WTC11 (cell line): ENCODE results near the gene EPM2AIP1. TPM values are rescaled to one million over a fixed set of nuclear protein-coding genes. Genes with fewer than 3 reads are reported as not detected.

ENCODE experiments used
- CREB1 ChIP-seq: sonication (generic); formaldehyde crosslinking; IDR thresholded peaks from 2 replicates; pipeline ENCODE4 v1.8.0; 2023; ENCODE audit warnings: mild to moderate bottlenecking, missing genetic modification reagents
- FOXP1 ChIP-seq: sonication (generic); formaldehyde crosslinking; IDR thresholded peaks from 2 replicates; pipeline ENCODE4 v1.8.0; 2022; ENCODE audit warnings: missing genetic modification reagents, mild to moderate bottlenecking, moderate library complexity, borderline replicate concordance
- GRHL2 ChIP-seq: fragments of 250-450 bp; sonication (Bioruptor Pico); IDR thresholded peaks from 2 replicates; pipeline ENCODE4 v1.8.0; 2022; ENCODE audit warnings: mild to moderate bottlenecking, moderate library complexity; ENCODE audit not compliant: insufficient replicate concordance, severe bottlenecking
- IRF2 ChIP-seq: sonication (generic); formaldehyde crosslinking; IDR thresholded peaks from 2 replicates; pipeline ENCODE4 v1.8.0; 2022; ENCODE audit warnings: low read depth, missing genetic modification reagents, borderline replicate concordance
- MXD4 ChIP-seq: fragments of 250-450 bp; sonication (Bioruptor Pico); IDR thresholded peaks from 2 replicates; pipeline ENCODE4 v1.8.0; 2021; ENCODE audit warnings: mild to moderate bottlenecking, moderate library complexity, borderline replicate concordance
- OVOL2 ChIP-seq: fragments of 250-450 bp; sonication (Bioruptor Pico); IDR thresholded peaks from 2 replicates; pipeline ENCODE4 v1.9.0; 2021; ENCODE audit warnings: mild to moderate bottlenecking, borderline replicate concordance
- PRRX2 ChIP-seq: fragments of 250-450 bp; sonication (Bioruptor Pico); IDR thresholded peaks from 2 replicates; pipeline ENCODE4 v1.8.0; 2021; ENCODE audit warnings: mild to moderate bottlenecking
- SMAD3 ChIP-seq: sonication (generic); formaldehyde crosslinking; IDR thresholded peaks from 2 replicates; pipeline ENCODE4 v1.8.0; 2022; ENCODE audit warnings: missing genetic modification reagents, mild to moderate bottlenecking, borderline replicate concordance
- TCF7 ChIP-seq: sonication (generic); formaldehyde crosslinking; IDR thresholded peaks from 2 replicates; pipeline ENCODE4 v1.8.0; 2022; ENCODE audit warnings: mild to moderate bottlenecking, low read depth, missing genetic modification reagents, moderate library complexity
- TEAD1 ChIP-seq: sonication (generic); formaldehyde crosslinking; IDR thresholded peaks from 2 replicates; pipeline ENCODE4 v1.8.0; 2022; ENCODE audit warnings: mild to moderate bottlenecking, missing genetic modification reagents
- TEAD4 ChIP-seq: sonication (generic); formaldehyde crosslinking; IDR thresholded peaks from 2 replicates; pipeline ENCODE4 v1.8.0; 2022; ENCODE audit warnings: mild to moderate bottlenecking, missing genetic modification reagents
- ZNF121 ChIP-seq: sonication (generic); formaldehyde crosslinking; IDR thresholded peaks from 2 replicates; pipeline ENCODE4 v1.8.0; 2023; ENCODE audit warnings: missing genetic modification reagents
- ZNF138 ChIP-seq: sonication (generic); formaldehyde crosslinking; conservative IDR thresholded peaks from 2 replicates; pipeline ENCODE4 v1.8.1; 2022; ENCODE audit warnings: mild to moderate bottlenecking, moderate library complexity, missing genetic modification reagents
- ZNF219 ChIP-seq: sonication (generic); formaldehyde crosslinking; IDR thresholded peaks from 2 replicates; pipeline ENCODE4 v1.8.0; 2023; ENCODE audit warnings: missing genetic modification reagents, mild to moderate bottlenecking, borderline replicate concordance
- ZNF317 ChIP-seq: sonication (generic); formaldehyde crosslinking; IDR thresholded peaks from 2 replicates; pipeline ENCODE4 v1.8.1; 2023; ENCODE audit warnings: low read depth, mild to moderate bottlenecking, moderate library complexity, missing genetic modification reagents, borderline replicate concordance
- ZNF671 ChIP-seq: fragments of 250-450 bp; sonication (Bioruptor Pico); IDR thresholded peaks from 2 replicates; pipeline ENCODE4 v1.8.0; 2021; ENCODE audit warnings: mild to moderate bottlenecking
- total RNA-seq: library from RNA; stranded (reverse); gene quantifications from 3 replicates; pipeline ENCODE4 v1.2.3, GENCODE V29; 2021
- TF ChIP-seq, protein P1 (sequence below): sonication (generic); formaldehyde crosslinking; conservative IDR thresholded peaks from 2 replicates; pipeline ENCODE4 v1.8.1; 2023; ENCODE audit warnings: mild to moderate bottlenecking, low read depth, missing genetic modification reagents, moderate library complexity
- TF ChIP-seq, protein P2 (sequence below): fragments of 250-450 bp; sonication (Bioruptor Pico); IDR thresholded peaks from 2 replicates; pipeline ENCODE4 v1.8.0; 2021; ENCODE audit warnings: mild to moderate bottlenecking
- TF ChIP-seq, protein P3 (sequence below): fragments of 200-600 bp; IDR thresholded peaks from 2 replicates; pipeline ENCODE4 v1.8.0; 2022; ENCODE audit warnings: antibody characterized with exemption
- TF ChIP-seq, protein P4 (sequence below): sonication (generic); formaldehyde crosslinking; IDR thresholded peaks from 2 replicates; pipeline ENCODE4 v1.8.1; 2023; ENCODE audit warnings: mild to moderate bottlenecking, moderate library complexity, missing genetic modification reagents
- TF ChIP-seq, protein P5 (sequence below): sonication (generic); formaldehyde crosslinking; IDR thresholded peaks from 2 replicates; pipeline ENCODE4 v1.8.1; 2022; ENCODE audit warnings: missing genetic modification reagents, borderline replicate concordance
- TF ChIP-seq, protein P6 (sequence below): sonication (generic); formaldehyde crosslinking; IDR thresholded peaks from 2 replicates; pipeline ENCODE4 v1.8.0; 2022; ENCODE audit warnings: mild to moderate bottlenecking, missing genetic modification reagents
- TF ChIP-seq, protein P7 (sequence below): sonication (generic); formaldehyde crosslinking; IDR thresholded peaks from 2 replicates; pipeline ENCODE4 v1.8.1; 2022; ENCODE audit warnings: mild to moderate bottlenecking, moderate library complexity, missing genetic modification reagents

EPM2AIP1 gene
- total RNA-seq, 1 experiment from 2014 or later: 11.0 TPM

DNA sequence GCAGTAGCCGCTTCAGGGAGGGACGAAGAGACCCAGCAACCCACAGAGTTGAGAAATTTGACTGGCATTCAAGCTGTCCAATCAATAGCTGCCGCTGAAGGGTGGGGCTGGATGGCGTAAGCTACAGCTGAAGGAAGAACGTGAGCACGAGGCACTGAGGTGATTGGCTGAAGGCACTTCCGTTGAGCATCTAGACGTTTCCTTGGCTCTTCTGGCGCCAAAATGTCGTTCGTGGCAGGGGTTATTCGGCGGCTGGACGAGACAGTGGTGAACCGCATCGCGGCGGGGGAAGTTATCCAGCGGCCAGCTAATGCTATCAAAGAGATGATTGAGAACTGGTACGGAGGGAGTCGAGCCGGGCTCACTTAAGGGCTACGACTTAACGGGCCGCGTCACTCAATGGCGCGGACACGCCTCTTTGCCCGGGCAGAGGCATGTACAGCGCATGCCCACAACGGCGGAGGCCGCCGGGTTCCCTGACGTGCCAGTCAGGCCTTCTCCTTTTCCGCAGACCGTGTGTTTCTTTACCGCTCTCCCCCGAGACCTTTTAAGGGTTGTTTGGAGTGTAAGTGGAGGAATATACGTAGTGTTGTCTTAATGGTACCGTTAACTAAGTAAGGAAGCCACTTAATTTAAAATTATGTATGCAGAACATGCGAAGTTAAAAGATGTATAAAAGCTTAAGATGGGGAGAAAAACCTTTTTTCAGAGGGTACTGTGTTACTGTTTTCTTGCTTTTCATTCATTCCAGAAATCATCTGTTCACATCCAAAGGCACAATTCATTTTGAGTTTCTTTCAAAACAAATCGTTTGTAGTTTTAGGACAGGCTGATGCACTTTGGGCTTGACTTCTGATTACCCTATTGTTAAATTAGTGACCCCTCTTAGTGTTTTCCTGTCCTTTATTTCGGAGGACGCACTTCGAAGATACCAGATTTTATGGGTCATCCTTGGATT lies 674 bp upstream of the EPM2AIP1 start, which contains the start of gene MLH1 (continued):
- TF ChIP-seq ZNF219: no peak
- no peak for TF ChIP-seq IRF2 (CRISPR knock-in tag)
- no peak for TF ChIP-seq TCF7 (CRISPR knock-in tag)
- TF ChIP-seq ZNF317 (CRISPR knock-in tag): no peak
- TF ChIP-seq, protein P1, sequence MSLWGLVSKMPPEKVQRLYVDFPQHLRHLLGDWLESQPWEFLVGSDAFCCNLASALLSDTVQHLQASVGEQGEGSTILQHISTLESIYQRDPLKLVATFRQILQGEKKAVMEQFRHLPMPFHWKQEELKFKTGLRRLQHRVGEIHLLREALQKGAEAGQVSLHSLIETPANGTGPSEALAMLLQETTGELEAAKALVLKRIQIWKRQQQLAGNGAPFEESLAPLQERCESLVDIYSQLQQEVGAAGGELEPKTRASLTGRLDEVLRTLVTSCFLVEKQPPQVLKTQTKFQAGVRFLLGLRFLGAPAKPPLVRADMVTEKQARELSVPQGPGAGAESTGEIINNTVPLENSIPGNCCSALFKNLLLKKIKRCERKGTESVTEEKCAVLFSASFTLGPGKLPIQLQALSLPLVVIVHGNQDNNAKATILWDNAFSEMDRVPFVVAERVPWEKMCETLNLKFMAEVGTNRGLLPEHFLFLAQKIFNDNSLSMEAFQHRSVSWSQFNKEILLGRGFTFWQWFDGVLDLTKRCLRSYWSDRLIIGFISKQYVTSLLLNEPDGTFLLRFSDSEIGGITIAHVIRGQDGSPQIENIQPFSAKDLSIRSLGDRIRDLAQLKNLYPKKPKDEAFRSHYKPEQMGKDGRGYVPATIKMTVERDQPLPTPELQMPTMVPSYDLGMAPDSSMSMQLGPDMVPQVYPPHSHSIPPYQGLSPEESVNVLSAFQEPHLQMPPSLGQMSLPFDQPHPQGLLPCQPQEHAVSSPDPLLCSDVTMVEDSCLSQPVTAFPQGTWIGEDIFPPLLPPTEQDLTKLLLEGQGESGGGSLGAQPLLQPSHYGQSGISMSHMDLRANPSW: no peak
- TF ChIP-seq ZNF121: no peak
- TF ChIP-seq ZNF138 (CRISPR knock-in tag): no peak
- TF ChIP-seq TEAD4: no peak; the same call in 1 of the 2 replicates
- TF ChIP-seq SMAD3: peak; percentile 92; the same call in 1 of the 2 replicates
- 0 out of 2 replicates have a peak, but pooled peaks have one; percentile 41 for TF ChIP-seq CREB1 (CRISPR knock-in tag)
- TF ChIP-seq, protein P2, sequence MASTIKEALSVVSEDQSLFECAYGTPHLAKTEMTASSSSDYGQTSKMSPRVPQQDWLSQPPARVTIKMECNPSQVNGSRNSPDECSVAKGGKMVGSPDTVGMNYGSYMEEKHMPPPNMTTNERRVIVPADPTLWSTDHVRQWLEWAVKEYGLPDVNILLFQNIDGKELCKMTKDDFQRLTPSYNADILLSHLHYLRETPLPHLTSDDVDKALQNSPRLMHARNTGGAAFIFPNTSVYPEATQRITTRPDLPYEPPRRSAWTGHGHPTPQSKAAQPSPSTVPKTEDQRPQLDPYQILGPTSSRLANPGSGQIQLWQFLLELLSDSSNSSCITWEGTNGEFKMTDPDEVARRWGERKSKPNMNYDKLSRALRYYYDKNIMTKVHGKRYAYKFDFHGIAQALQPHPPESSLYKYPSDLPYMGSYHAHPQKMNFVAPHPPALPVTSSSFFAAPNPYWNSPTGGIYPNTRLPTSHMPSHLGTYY: no peak
- TF ChIP-seq MXD4 (CRISPR knock-in tag): no peak
- TF ChIP-seq ZNF671 (CRISPR knock-in tag): no peak
- TF ChIP-seq, protein P3, sequence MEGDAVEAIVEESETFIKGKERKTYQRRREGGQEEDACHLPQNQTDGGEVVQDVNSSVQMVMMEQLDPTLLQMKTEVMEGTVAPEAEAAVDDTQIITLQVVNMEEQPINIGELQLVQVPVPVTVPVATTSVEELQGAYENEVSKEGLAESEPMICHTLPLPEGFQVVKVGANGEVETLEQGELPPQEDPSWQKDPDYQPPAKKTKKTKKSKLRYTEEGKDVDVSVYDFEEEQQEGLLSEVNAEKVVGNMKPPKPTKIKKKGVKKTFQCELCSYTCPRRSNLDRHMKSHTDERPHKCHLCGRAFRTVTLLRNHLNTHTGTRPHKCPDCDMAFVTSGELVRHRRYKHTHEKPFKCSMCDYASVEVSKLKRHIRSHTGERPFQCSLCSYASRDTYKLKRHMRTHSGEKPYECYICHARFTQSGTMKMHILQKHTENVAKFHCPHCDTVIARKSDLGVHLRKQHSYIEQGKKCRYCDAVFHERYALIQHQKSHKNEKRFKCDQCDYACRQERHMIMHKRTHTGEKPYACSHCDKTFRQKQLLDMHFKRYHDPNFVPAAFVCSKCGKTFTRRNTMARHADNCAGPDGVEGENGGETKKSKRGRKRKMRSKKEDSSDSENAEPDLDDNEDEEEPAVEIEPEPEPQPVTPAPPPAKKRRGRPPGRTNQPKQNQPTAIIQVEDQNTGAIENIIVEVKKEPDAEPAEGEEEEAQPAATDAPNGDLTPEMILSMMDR: no peak
- no peak for TF ChIP-seq OVOL2
- TF ChIP-seq, protein P4, sequence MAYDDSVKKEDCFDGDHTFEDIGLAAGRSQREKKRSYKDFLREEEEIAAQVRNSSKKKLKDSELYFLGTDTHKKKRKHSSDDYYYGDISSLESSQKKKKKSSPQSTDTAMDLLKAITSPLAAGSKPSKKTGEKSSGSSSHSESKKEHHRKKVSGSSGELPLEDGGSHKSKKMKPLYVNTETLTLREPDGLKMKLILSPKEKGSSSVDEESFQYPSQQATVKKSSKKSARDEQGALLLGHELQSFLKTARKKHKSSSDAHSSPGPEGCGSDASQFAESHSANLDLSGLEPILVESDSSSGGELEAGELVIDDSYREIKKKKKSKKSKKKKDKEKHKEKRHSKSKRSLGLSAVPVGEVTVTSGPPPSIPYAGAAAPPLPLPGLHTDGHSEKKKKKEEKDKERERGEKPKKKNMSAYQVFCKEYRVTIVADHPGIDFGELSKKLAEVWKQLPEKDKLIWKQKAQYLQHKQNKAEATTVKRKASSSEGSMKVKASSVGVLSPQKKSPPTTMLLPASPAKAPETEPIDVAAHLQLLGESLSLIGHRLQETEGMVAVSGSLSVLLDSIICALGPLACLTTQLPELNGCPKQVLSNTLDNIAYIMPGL (CRISPR knock-in tag): no peak
- TF ChIP-seq, protein P5, sequence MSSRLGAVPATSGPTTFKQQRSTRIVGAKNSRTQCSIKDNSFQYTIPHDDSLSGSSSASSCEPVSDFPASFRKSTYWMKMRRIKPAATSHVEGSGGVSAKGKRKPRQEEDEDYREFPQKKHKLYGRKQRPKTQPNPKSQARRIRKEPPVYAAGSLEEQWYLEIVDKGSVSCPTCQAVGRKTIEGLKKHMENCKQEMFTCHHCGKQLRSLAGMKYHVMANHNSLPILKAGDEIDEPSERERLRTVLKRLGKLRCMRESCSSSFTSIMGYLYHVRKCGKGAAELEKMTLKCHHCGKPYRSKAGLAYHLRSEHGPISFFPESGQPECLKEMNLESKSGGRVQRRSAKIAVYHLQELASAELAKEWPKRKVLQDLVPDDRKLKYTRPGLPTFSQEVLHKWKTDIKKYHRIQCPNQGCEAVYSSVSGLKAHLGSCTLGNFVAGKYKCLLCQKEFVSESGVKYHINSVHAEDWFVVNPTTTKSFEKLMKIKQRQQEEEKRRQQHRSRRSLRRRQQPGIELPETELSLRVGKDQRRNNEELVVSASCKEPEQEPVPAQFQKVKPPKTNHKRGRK: no peak
- TF ChIP-seq TEAD1 (CRISPR knock-in tag): 0 out of 2 replicates have a peak, but pooled peaks have one; percentile 26
- TF ChIP-seq FOXP1: no peak
- TF ChIP-seq GRHL2 (CRISPR knock-in tag): no peak
- TF ChIP-seq, protein P6, sequence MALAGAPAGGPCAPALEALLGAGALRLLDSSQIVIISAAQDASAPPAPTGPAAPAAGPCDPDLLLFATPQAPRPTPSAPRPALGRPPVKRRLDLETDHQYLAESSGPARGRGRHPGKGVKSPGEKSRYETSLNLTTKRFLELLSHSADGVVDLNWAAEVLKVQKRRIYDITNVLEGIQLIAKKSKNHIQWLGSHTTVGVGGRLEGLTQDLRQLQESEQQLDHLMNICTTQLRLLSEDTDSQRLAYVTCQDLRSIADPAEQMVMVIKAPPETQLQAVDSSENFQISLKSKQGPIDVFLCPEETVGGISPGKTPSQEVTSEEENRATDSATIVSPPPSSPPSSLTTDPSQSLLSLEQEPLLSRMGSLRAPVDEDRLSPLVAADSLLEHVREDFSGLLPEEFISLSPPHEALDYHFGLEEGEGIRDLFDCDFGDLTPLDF: peak; percentile 69; the same call in 1 of the 2 replicates
- TF ChIP-seq, protein P7, sequence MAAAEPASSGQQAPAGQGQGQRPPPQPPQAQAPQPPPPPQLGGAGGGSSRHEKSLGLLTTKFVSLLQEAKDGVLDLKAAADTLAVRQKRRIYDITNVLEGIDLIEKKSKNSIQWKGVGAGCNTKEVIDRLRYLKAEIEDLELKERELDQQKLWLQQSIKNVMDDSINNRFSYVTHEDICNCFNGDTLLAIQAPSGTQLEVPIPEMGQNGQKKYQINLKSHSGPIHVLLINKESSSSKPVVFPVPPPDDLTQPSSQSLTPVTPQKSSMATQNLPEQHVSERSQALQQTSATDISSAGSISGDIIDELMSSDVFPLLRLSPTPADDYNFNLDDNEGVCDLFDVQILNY (CRISPR knock-in tag): peak; percentile 80; the same call in 1 of the 2 replicates
- TF ChIP-seq PRRX2 (CRISPR knock-in tag): no peak
